Activated T-helper 2 cell treated with anti-CD3 and anti-CD28 coated beads, Interferon-gamma antibody, Interleukin-2, Interleukin-4, amounts not matched to agents 10 μg/mL and 5 μg/mL and 100 μg/mL, durations not matched to agents 14 hours and 24 hours and 36 hours (primary cell): Measurements from ENCODE around the gene EIF4G1. TPM values are rescaled to one million over a fixed set of nuclear protein-coding genes. Genes with fewer than 3 reads are reported as not detected.

ENCODE experiments used
- DNase-seq: peaks from one replicate; pipeline ENCODE4 v3.0.0; 2021; ENCODE audit warnings: low spot score
- H3K27ac Mint-ChIP-seq: one replicate; pipeline ENCODE4 v1.8.0; 2021; ENCODE audit warnings: mixed read lengths
- H3K27me3 Mint-ChIP-seq: one replicate; pipeline ENCODE4 v1.8.0; 2021; ENCODE audit warnings: low read depth, mixed read lengths
- H3K36me3 Mint-ChIP-seq: one replicate; pipeline ENCODE4 v1.8.0; 2021; ENCODE audit warnings: low read depth, mixed read lengths
- H3K4me1 Mint-ChIP-seq: one replicate; pipeline ENCODE4 v1.8.0; 2021; ENCODE audit warnings: low read depth, mixed read lengths
- H3K4me3 Mint-ChIP-seq: one replicate; pipeline ENCODE4 v1.8.0; 2021; ENCODE audit warnings: low read depth, mild to moderate bottlenecking, moderate library complexity, mixed read lengths
- H3K9me3 Mint-ChIP-seq: one replicate; pipeline ENCODE4 v1.8.0; 2021; ENCODE audit warnings: mixed read lengths
- intact Hi-C: fragments of 100-400 bp; cut with micrococcal nuclease; formaldehyde crosslinking; loops from one replicate; pipeline ENCODE4 v1.15.1; 2023
- total RNA-seq: library from RNA; stranded (reverse); gene quantifications from 2 replicates; pipeline ENCODE4 v1.2.3, GENCODE V29; 2022

Gene EIF4G1
- total RNA-seq, 1 donor from 2014 or later, result 628 TPM

- no peaks in the 10 kb centered on the region for H3K27me3 Mint-ChIP-seq
- no peak for DNase-seq
- H3K9me3 Mint-ChIP-seq, result no peaks in the 10 kb centered on the region
- no peaks in the 10 kb centered on the region for H3K36me3 Mint-ChIP-seq
- H3K27ac Mint-ChIP-seq, result no peak overlapping the region
- intact Hi-C loops, result no loop called here
- peaks cover 8% of the 10 kb centered on the region for H3K4me1 Mint-ChIP-seq
- no peak overlapping the region for H3K4me3 Mint-ChIP-seq
These were observed 37.9 kb downstream of the EIF4G1 start for GRCh38 chr3:184352149-184352785.

GRCh38 chr3:184352897-184353545 is 38.6 kb downstream of the EIF4G1 start:
- no peak overlapping the region for H3K4me3 Mint-ChIP-seq
- no peaks in the 10 kb centered on the region for H3K27me3 Mint-ChIP-seq
- H3K36me3 Mint-ChIP-seq, result no peaks in the 10 kb centered on the region
- intact Hi-C loops, result no loop called here
- no peak for DNase-seq
- H3K9me3 Mint-ChIP-seq, result no peaks in the 10 kb centered on the region
- H3K4me1 Mint-ChIP-seq, result peaks cover 2% of the 10 kb centered on the region
- no peak overlapping the region for H3K27ac Mint-ChIP-seq

GRCh38 chr3:184353546-184353941 is 39.1 kb downstream of the EIF4G1 start:
- intact Hi-C loops, result no loop called here
- no peak overlapping the region for H3K4me3 Mint-ChIP-seq
- H3K27me3 Mint-ChIP-seq, result no peaks in the 10 kb centered on the region
- peaks cover 2% of the 10 kb centered on the region for H3K4me1 Mint-ChIP-seq
- no peaks in the 10 kb centered on the region for H3K9me3 Mint-ChIP-seq
- no peak for DNase-seq
- no peak overlapping the region for H3K27ac Mint-ChIP-seq
- H3K36me3 Mint-ChIP-seq, result no peaks in the 10 kb centered on the region

DNA sequence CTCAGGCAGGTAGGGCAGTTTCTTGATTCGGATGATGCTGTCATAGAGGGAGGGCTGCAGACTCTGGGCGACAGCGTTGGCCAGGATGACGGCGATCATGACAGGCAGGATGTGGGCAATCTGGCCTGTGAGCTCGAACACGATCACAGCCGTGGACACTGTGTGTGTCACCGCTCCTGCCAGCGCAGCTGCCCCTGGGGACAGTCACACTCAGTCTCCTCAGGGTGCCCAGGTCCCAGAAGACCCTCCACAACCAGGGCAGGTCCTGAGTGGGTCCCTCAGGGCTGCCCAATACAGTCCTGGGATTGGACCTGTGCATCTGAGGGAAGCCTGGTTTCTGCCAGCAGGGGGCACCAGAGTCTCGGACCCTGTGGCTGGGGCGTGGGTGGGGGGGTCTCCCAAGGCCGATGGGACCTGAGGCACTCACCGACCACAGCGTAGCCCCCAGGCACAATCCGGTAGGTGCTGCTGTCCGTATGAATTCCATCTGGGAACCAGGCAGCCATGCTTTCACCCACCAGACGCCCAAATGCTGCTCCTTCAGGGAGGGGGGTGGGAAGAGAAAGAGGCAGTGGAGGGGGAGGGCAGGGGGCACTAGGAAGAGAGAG is 39.8 kb downstream of the EIF4G1 start:
- DNase-seq, result peak; percentile 35
- no peaks in the 10 kb centered on the region for H3K9me3 Mint-ChIP-seq
- peaks cover 2% of the 10 kb centered on the region for H3K4me1 Mint-ChIP-seq
- no peak overlapping the region for H3K27ac Mint-ChIP-seq
- no peak overlapping the region for H3K4me3 Mint-ChIP-seq
- no peaks in the 10 kb centered on the region for H3K36me3 Mint-ChIP-seq
- intact Hi-C loops, result no loop called here
- no peaks in the 10 kb centered on the region for H3K27me3 Mint-ChIP-seq

DNA sequence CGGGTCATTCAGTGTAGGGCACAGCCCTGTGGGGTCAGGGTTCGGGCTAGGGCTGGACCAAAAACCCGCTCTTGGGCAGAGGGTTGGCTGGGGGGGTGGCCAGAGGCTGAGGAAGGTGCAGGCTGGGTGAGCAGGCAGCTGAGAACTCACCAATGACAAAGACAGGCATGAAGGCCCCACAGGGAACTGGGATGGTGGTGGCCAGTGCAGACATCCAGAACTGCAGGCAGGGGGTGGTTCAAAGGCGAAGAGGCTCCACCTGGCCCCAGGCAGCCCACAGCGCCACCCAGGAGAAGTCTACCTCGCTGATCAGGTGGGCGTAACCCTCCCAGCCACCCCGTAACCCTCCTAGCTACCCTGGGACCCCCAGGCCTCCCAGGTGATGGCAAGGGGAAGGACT is 40.3 kb downstream of the EIF4G1 start:
- H3K4me1 Mint-ChIP-seq, result peaks cover 2% of the 10 kb centered on the region
- H3K9me3 Mint-ChIP-seq, result no peaks in the 10 kb centered on the region
- intact Hi-C loops, result no loop called here
- H3K27ac Mint-ChIP-seq, result no peak overlapping the region
- H3K36me3 Mint-ChIP-seq, result no peaks in the 10 kb centered on the region
- no peak for DNase-seq
- H3K27me3 Mint-ChIP-seq, result no peaks in the 10 kb centered on the region
- H3K4me3 Mint-ChIP-seq, result no peak overlapping the region

DNA sequence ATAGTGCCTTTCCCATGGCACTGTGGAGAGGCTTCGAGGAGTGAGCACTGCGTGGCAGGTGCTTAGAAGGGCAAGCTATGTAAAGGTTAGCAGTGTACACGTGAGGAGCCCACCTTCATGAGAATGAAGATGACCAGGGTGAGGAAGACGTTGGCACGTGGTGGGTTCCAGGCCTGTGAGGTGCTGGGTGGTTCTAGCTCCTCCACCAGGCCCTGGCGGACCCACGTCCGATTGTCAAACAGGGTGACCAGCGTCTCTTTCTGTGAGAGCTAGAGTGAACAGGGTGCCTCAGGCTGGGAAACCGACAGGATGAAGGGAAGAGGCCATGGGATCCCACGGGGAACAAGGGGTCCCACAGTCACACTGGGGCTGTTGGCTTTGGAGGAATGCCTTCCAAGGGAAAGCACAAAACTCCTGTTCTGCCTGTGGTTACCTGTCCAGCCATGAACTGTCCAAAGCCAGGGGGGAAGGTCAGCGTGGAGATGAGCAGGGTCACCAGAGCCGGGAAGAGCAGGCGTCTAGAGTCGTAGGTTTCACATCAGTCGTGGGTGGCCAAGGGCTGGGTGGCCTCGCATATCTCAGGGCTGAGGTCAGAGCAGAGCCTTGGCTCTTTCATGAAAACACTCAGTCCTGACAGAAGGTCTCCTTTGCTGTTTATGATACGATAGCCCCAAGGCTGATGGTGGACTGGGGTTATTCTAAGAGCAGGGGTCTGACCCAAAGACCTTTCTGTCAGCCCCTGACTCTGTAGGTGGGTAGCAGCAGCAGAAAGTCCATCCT is 41.0 kb downstream of the EIF4G1 start:
- H3K36me3 Mint-ChIP-seq, result no peaks in the 10 kb centered on the region
- H3K27me3 Mint-ChIP-seq, result no peaks in the 10 kb centered on the region
- no peak overlapping the region for H3K27ac Mint-ChIP-seq
- intact Hi-C loops, result no loop called here
- no peaks in the 10 kb centered on the region for H3K9me3 Mint-ChIP-seq
- peaks cover 2% of the 10 kb centered on the region for H3K4me1 Mint-ChIP-seq
- H3K4me3 Mint-ChIP-seq, result no peak overlapping the region
- no peak for DNase-seq

DNA sequence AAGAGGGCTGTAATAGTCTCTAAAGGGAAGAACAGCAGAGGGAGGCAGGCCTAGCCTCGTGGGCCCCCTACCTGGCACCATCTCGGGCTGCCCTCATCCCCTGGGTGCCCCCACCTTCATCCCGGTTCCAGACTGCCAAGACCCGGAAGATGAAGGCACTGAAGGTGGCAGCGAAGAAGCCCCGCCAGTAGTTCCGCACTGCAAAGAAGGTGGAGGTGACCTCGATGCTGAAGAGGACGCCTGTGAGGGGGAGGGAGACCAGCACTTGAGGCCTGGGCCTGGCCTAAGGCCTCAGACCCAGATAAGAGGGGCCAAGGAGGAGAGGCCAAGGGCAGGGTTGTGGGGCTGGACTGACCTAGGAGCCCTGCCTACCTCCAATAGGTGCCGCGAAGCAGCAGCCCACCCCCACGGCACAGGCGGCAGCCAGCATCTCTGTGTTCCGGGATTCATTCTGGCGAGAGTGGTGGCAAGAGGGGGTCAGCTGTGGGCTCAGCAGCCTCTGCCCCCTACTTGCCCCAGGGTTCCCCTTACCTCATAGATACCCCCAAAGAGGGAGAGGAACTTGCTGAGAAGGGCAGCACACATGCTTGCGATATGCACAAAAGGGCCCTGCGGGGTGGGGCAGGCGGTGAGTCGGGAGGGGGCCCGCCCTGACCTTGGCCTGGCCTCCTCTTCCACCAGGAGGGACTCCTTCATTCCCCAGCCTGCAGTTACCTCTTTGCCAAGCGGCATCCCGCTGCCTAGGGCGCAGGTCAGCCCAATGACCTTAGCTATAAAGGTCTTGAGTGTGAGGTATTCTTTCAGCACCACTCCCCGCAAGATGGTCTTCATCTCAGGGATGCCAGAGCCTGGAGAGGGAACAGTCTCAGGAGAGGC is 43.1 kb downstream of the EIF4G1 start:
- no peak overlapping the region for H3K27ac Mint-ChIP-seq
- H3K36me3 Mint-ChIP-seq, result no peaks in the 10 kb centered on the region
- peaks cover 5% of the 10 kb centered on the region for H3K4me1 Mint-ChIP-seq
- H3K9me3 Mint-ChIP-seq, result no peaks in the 10 kb centered on the region
- no peak overlapping the region for H3K4me3 Mint-ChIP-seq
- no peaks in the 10 kb centered on the region for H3K27me3 Mint-ChIP-seq
- intact Hi-C loops, result no loop called here
- DNase-seq, result no peak

DNA sequence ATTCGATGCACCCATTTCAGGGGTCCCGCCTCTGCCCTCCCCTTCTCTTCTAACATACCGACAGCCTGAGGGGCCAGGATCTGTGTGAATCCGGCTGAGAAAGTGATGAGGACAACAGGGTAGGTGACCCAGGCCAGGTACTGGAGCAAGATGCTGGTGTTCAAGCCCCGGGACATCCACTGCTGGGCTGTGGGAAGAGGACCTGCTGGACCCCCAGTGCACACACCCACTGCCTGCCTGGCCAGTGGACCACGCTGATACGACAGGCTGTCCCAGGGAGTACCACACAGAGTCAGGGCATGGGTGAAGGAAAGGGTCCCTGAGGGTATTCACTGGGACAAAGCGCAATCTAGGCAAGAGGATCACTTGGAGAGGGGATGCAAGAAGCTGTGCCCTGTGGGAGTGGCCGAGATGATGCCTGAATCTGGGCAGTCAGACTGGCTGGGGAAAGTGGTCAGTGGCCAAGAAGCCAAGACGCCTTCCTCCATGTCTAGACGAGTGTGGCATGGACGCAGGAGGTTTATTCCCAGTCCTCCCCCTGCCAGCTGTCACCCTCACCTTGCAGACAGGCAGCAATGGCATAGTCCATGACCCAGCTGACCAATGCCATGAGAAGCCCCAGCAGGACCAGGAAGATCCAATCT is 43.8 kb downstream of the EIF4G1 start:
- H3K36me3 Mint-ChIP-seq, result peaks cover under 1% of the 10 kb centered on the region
- no peak for DNase-seq
- no peak overlapping the region for H3K4me3 Mint-ChIP-seq
- intact Hi-C loops, result no loop called here
- no peak overlapping the region for H3K27ac Mint-ChIP-seq
- no peaks in the 10 kb centered on the region for H3K27me3 Mint-ChIP-seq
- peaks cover 5% of the 10 kb centered on the region for H3K4me1 Mint-ChIP-seq
- H3K9me3 Mint-ChIP-seq, result no peaks in the 10 kb centered on the region

GRCh38 chr3:184358921-184359350 is 44.5 kb downstream of the EIF4G1 start:
- H3K4me1 Mint-ChIP-seq, result peaks cover 3% of the 10 kb centered on the region
- no peaks in the 10 kb centered on the region for H3K27me3 Mint-ChIP-seq
- no peak overlapping the region for H3K4me3 Mint-ChIP-seq
- intact Hi-C loops, result no loop called here
- H3K36me3 Mint-ChIP-seq, result peaks cover 6% of the 10 kb centered on the region
- no peak overlapping the region for H3K27ac Mint-ChIP-seq
- no peaks in the 10 kb centered on the region for H3K9me3 Mint-ChIP-seq
- no peak for DNase-seq

GRCh38 chr3:184359610-184360009 is 45.2 kb downstream of the EIF4G1 start:
- H3K9me3 Mint-ChIP-seq, result no peaks in the 10 kb centered on the region
- no peak for DNase-seq
- H3K4me3 Mint-ChIP-seq, result peak overlapping the region; percentile 83
- intact Hi-C loops, result loop anchor here (5.0 kb wide), 1 partner anchor 353 kb away; the partner anchor contains the start of gene MAGEF1
- H3K27ac Mint-ChIP-seq, result no peak overlapping the region
- H3K27me3 Mint-ChIP-seq, result no peaks in the 10 kb centered on the region
- peaks cover 7% of the 10 kb centered on the region for H3K4me1 Mint-ChIP-seq
- peaks cover 10% of the 10 kb centered on the region for H3K36me3 Mint-ChIP-seq

- Mint-ChIP-seq H3K27ac (peak overlapping the region; percentile 71), H3K36me3 (peaks cover 17% of the 10 kb centered on the region), H3K27me3 (no peaks in the 10 kb centered on the region), H3K4me3 (peak overlapping the region; percentile 83), H3K9me3 (no peaks in the 10 kb centered on the region), H3K4me1 (peaks cover 14% of the 10 kb centered on the region)
- intact Hi-C loops, result loop anchor here (5.0 kb wide), 1 partner anchor 352 kb away; the partner anchor contains the start of gene MAGEF1
- no peak for DNase-seq
These were observed 45.9 kb downstream of the EIF4G1 start for GRCh38 chr3:184360070-184360928.
